ENCODE results near the gene GABPB2.

GABPB2 gene

GRCh38 chr1:151157067-151157531 lies 86.5 kb downstream of the GABPB2 start:
- Histone ChIP-seq H3K4me2 (ENCODE audit: low read depth, low read length, poor library complexity, severe bottlenecking) (peak overlapping the region; percentile 45), H3K27ac (ENCODE audit: low read depth, low read length) (no peak overlapping the region)

GRCh38 chr1:151158326-151158725 lies 87.8 kb downstream of the GABPB2 start:
- TF ChIP-seq EZH2phosphoT487 (conservative IDR thresholded peaks at IDR 0.05; ENCODE audit: low read length) (no peak), CTCF (IDR thresholded peaks at IDR 0.05; ENCODE audit: insufficient read depth, low read length, poor library complexity, severe bottlenecking) (no peak)
- 0 out of 2 replicates have a peak, but pooled peaks cover 5% of the 10 kb centered on the region for H3F3A ChIP-seq (ENCODE audit: insufficient read depth)
- no peak overlapping the region for H3K9ac ChIP-seq (ENCODE audit: low read length)
- no peaks in the 10 kb centered on the region for H3K79me2 ChIP-seq (ENCODE audit: insufficient read depth, low read length)
- H3K4me3 ChIP-seq (ENCODE audit: insufficient read depth, low read length, poor library complexity, severe bottlenecking), result no peak overlapping the region
- no peaks in the 10 kb centered on the region for H3K9me3 ChIP-seq (ENCODE audit: insufficient read depth, low read length)
- H3K4me2 ChIP-seq (ENCODE audit: low read depth, low read length, poor library complexity, severe bottlenecking), result no peak overlapping the region
- H3K9me2 ChIP-seq (replicated peaks; ENCODE audit: insufficient read depth, low read length), result no peaks in the 10 kb centered on the region
- H2AFZ ChIP-seq (ENCODE audit: low read depth, low read length, severe bottlenecking), result no peak overlapping the region
- H4K20me1 ChIP-seq (ENCODE audit: low read depth, low read length), result no peaks in the 10 kb centered on the region
- H3K27me3 ChIP-seq (ENCODE audit: low read length), result no peaks in the 10 kb centered on the region
- no peaks in the 10 kb centered on the region for H3K36me3 ChIP-seq (ENCODE audit: low read length)
- no peak overlapping the region for H3K27ac ChIP-seq (ENCODE audit: low read depth, low read length)

More at GRCh38 chr1:151157067-151157531, 86.5 kb downstream of the GABPB2 start:
- no peak overlapping the region for H3K4me3 ChIP-seq (ENCODE audit: insufficient read depth, low read length, poor library complexity, severe bottlenecking)
- H2AFZ ChIP-seq (ENCODE audit: low read depth, low read length, severe bottlenecking), result no peak overlapping the region
- no peaks in the 10 kb centered on the region for H3K79me2 ChIP-seq (ENCODE audit: insufficient read depth, low read length)
- TF ChIP-seq CTCF (IDR thresholded peaks at IDR 0.05; ENCODE audit: insufficient read depth, low read length, poor library complexity, severe bottlenecking) (no peak), EZH2phosphoT487 (conservative IDR thresholded peaks at IDR 0.05; ENCODE audit: low read length) (no peak)
- no peaks in the 10 kb centered on the region for H3K36me3 ChIP-seq (ENCODE audit: low read length)
- H3K9me2 ChIP-seq (replicated peaks; ENCODE audit: insufficient read depth, low read length), result no peaks in the 10 kb centered on the region
- H3K9me3 ChIP-seq (ENCODE audit: insufficient read depth, low read length), result no peaks in the 10 kb centered on the region
- H4K20me1 ChIP-seq (ENCODE audit: low read depth, low read length), result no peaks in the 10 kb centered on the region
- peak overlapping the region; percentile 19; the same call in 1 of the 2 replicates for H3K9ac ChIP-seq (ENCODE audit: low read length)
- 0 out of 2 replicates have a peak, but pooled peaks cover 5% of the 10 kb centered on the region for H3F3A ChIP-seq (ENCODE audit: insufficient read depth)
- no peaks in the 10 kb centered on the region for H3K27me3 ChIP-seq (ENCODE audit: low read length)

- Histone ChIP-seq H3K79me2 (ENCODE audit: insufficient read depth, low read length) (no peaks in the 10 kb centered on the region), H3K9me3 (ENCODE audit: insufficient read depth, low read length) (no peaks in the 10 kb centered on the region), H3K9ac (ENCODE audit: low read length) (no peak overlapping the region), H3K27me3 (ENCODE audit: low read length) (no peaks in the 10 kb centered on the region), H4K20me1 (ENCODE audit: low read depth, low read length) (no peaks in the 10 kb centered on the region), H2AFZ (ENCODE audit: low read depth, low read length, severe bottlenecking) (no peak overlapping the region), H3K36me3 (ENCODE audit: low read length) (no peaks in the 10 kb centered on the region), H3K27ac (ENCODE audit: low read depth, low read length) (no peak overlapping the region), H3K4me3 (ENCODE audit: insufficient read depth, low read length, poor library complexity, severe bottlenecking) (no peak overlapping the region), H3K4me2 (ENCODE audit: low read depth, low read length, poor library complexity, severe bottlenecking) (no peak overlapping the region), H3K9me2 (replicated peaks; ENCODE audit: insufficient read depth, low read length) (no peaks in the 10 kb centered on the region), H3F3A (ENCODE audit: insufficient read depth) (0 out of 2 replicates have a peak, but pooled peaks cover 5% of the 10 kb centered on the region)
- TF ChIP-seq EZH2phosphoT487 (conservative IDR thresholded peaks at IDR 0.05; ENCODE audit: low read length) (no peak), CTCF (IDR thresholded peaks at IDR 0.05; ENCODE audit: insufficient read depth, low read length, poor library complexity, severe bottlenecking) (no peak)
Measured at GRCh38 chr1:151158751-151159251, 88.2 kb downstream of the GABPB2 start.
